Keratinocyte (primary cell): ENCODE measurements around the gene PCSK2. TPM values are rescaled to one million over a fixed set of nuclear protein-coding genes. Genes with fewer than 3 reads are reported as not detected.

ENCODE experiments used
- DNase-seq: peaks from one replicate; pipeline ENCODE4 v3.0.0-alpha.2; 2011; ENCODE audit warnings: low read depth, missing footprints, low spot score
- FAIRE-seq: peaks from 2 replicates; lab custom pipeline; 2011; peaks lifted over from hg19 to GRCh38; lab: Jason Lieb, UNC
- H2AFZ ChIP-seq: 2 replicates; pipeline ENCODE4 v1.6.0; 2012; ENCODE audit warnings: low read length, control low read depth, inconsistent platforms; ENCODE audit not compliant: control insufficient read depth
- H3K27ac ChIP-seq: 2 replicates; pipeline ENCODE4 v1.5.1; 2011; ENCODE audit warnings: low read length; ENCODE audit not compliant: control insufficient read depth, insufficient read depth
- H3K27me3 ChIP-seq: 3 replicates; pipeline ENCODE4 v1.6.0; 2011; ENCODE audit warnings: low read length; ENCODE audit not compliant: control insufficient read depth, insufficient read depth; ENCODE audit errors: extremely low read depth
- H3K36me3 ChIP-seq, 2 experiments: 2 replicates in 1 of 2; 3 replicates in 1 of 2; pipeline ENCODE4 v1.5.1; 2011; ENCODE audit warnings: low read length in 2 of 2, mild to moderate bottlenecking in 1 of 2; ENCODE audit not compliant: control insufficient read depth in 2 of 2, insufficient read depth in 2 of 2; ENCODE audit errors: extremely low read depth in 1 of 2
- H3K4me1 ChIP-seq: 3 replicates; pipeline ENCODE4 v1.5.1; 2011; ENCODE audit warnings: low read length; ENCODE audit not compliant: control insufficient read depth, insufficient read depth; ENCODE audit errors: extremely low read depth
- H3K4me2 ChIP-seq: 3 replicates; pipeline ENCODE4 v1.6.0; 2011; ENCODE audit warnings: low read depth, low read length; ENCODE audit not compliant: control insufficient read depth, insufficient read depth; ENCODE audit errors: extremely low read depth
- H3K4me3 ChIP-seq, 3 experiments: fragments of 200-600 bp in 1 of 3; sonication (generic) in 1 of 3; 2 replicates in 2 of 3; 3 replicates in 1 of 3; pipeline ENCODE4 v1.5.1; 2011 to 2016; ENCODE audit warnings: low read length in 3 of 3, mild to moderate bottlenecking in 3 of 3, control low read depth in 2 of 3, inconsistent platforms in 1 of 3, low read depth in 1 of 3, mixed read lengths in 1 of 3, mixed run types in 1 of 3, moderate library complexity in 1 of 3; ENCODE audit not compliant: control insufficient read depth in 2 of 3, insufficient read depth in 2 of 3; ENCODE audit errors: extremely low read depth in 1 of 3
- H3K79me2 ChIP-seq: 2 replicates; pipeline ENCODE4 v1.6.0; 2012; ENCODE audit warnings: low read length; ENCODE audit not compliant: control insufficient read depth, insufficient read depth
- H3K9ac ChIP-seq: 3 replicates; pipeline ENCODE4 v1.6.0; 2011; ENCODE audit warnings: low read length; ENCODE audit not compliant: control insufficient read depth, insufficient read depth; ENCODE audit errors: extremely low read depth
- H3K9me1 ChIP-seq: 3 replicates; pipeline ENCODE4 v1.6.0; 2011; ENCODE audit warnings: low read length; ENCODE audit not compliant: control insufficient read depth, insufficient read depth; ENCODE audit errors: extremely low read depth
- H3K9me3 ChIP-seq: 2 replicates; pipeline ENCODE4 v1.5.1; 2012; ENCODE audit warnings: low read depth, low read length; ENCODE audit not compliant: control insufficient read depth
- H4K20me1 ChIP-seq: 3 replicates; pipeline ENCODE4 v1.6.0; 2011; ENCODE audit warnings: low read length; ENCODE audit not compliant: control insufficient read depth, insufficient read depth; ENCODE audit errors: extremely low read depth
- EZH2 ChIP-seq: IDR thresholded peaks from one replicate; pipeline ENCODE4 v1.6.1; 2012; ENCODE audit warnings: inconsistent platforms, mild to moderate bottlenecking, low read length, moderate library complexity
- dilution Hi-C: fragments of 300-500 bp; cut with MboI; formaldehyde crosslinking; loops from one replicate; pipeline ENCODE4 v1.7.0; 2020; ENCODE audit warnings: low sequenced_read_pairs; ENCODE audit not compliant: extremely low pct_ligation_motif_present
- polyA plus RNA-seq, 5 experiments: library from polyadenylated mRNA; depleted of rRNA in 3 of 5; stranded (reverse) in 3 of 5; stranded (forward) in 1 of 5; unstranded in 1 of 5; fragments of >200 nt; gene quantifications; 1 replicate in 1 of 5; 2 replicates in 3 of 5; 3 replicates in 1 of 5; pipeline versions ENCODE4 v1.2.1 to v1.2.3, GENCODE V29; 2011 to 2012; ENCODE audit warnings: missing spikeins in 2 of 5, low read depth in 1 of 5, low replicate concordance in 1 of 5
- TF ChIP-seq, protein P1 (sequence below), 3 experiments: IDR thresholded peaks in 1 of 3; conservative IDR thresholded peaks in 1 of 3; optimal IDR thresholded peaks in 1 of 3; 2 replicates in 2 of 3; 3 replicates in 1 of 3; pipeline versions ENCODE3 to v1.5.1; 2011; ENCODE audit warnings: low read length in 3 of 3, mild to moderate bottlenecking in 3 of 3, moderate library complexity in 2 of 3, control low read depth in 1 of 3, inconsistent platforms in 1 of 3; ENCODE audit not compliant: insufficient read depth in 2 of 3; ENCODE audit errors: extremely low read depth in 1 of 3

PCSK2 gene
- polyA plus RNA-seq, 1 donor (not counting 4 experiments of a cell fraction or from before 2014, with no cell fraction given) = not detected

DNA sequence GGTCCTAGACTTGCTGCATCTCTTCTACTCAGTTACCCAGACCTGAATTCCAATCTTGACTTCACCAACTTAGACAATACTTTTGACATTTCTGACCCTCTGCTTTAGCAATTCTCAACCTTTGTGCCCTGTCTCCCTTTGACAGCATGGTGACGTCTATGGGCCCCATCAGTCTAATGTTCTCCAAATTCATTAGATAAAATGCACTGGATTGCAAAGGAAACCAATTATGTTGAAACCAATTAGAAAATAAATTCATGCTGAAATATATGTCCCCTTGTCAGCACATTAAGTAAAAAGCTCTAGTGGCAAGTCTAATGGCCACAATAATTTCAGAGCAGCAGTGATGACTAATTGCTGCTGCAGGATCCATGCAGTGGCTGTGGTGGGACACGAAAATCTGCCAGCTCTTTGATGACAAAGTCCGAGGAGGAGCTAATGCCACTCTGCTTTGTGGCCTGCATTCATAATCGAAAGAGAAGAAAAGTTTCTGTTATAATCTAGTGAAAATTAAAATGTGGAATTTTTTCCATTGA, 240.3 kb downstream of the PCSK2 start:
- no peak for TF ChIP-seq EZH2
- TF ChIP-seq, protein P1, sequence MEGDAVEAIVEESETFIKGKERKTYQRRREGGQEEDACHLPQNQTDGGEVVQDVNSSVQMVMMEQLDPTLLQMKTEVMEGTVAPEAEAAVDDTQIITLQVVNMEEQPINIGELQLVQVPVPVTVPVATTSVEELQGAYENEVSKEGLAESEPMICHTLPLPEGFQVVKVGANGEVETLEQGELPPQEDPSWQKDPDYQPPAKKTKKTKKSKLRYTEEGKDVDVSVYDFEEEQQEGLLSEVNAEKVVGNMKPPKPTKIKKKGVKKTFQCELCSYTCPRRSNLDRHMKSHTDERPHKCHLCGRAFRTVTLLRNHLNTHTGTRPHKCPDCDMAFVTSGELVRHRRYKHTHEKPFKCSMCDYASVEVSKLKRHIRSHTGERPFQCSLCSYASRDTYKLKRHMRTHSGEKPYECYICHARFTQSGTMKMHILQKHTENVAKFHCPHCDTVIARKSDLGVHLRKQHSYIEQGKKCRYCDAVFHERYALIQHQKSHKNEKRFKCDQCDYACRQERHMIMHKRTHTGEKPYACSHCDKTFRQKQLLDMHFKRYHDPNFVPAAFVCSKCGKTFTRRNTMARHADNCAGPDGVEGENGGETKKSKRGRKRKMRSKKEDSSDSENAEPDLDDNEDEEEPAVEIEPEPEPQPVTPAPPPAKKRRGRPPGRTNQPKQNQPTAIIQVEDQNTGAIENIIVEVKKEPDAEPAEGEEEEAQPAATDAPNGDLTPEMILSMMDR (optimal IDR thresholded peaks at IDR 0.05 in 1 of 3, IDR thresholded peaks at IDR 0.05 in 1 of 3, conservative IDR thresholded peaks at IDR 0.05 in 1 of 3; ENCODE audit: extremely low read depth in 1 of 3, insufficient read depth in 2 of 3, low read length in 3 of 3) = no peak
- DNase-seq (no peak), FAIRE-seq (no peak)
- no peaks in the 10 kb centered on the region for H3K36me3 ChIP-seq
- H3K27ac ChIP-seq = no peak overlapping the region
- dilution Hi-C loops = no loop called here
- H3K9me3 ChIP-seq = no peaks in the 10 kb centered on the region
- no peak overlapping the region for H3K9ac ChIP-seq
- no peak overlapping the region for H3K4me3 ChIP-seq
- H3K9me1 ChIP-seq = no peaks in the 10 kb centered on the region
- H3K4me2 ChIP-seq = no peak overlapping the region
- H3K79me2 ChIP-seq = no peaks in the 10 kb centered on the region
- no peaks in the 10 kb centered on the region for H3K27me3 ChIP-seq
- H4K20me1 ChIP-seq = no peaks in the 10 kb centered on the region
- no peaks in the 10 kb centered on the region for H3K4me1 ChIP-seq
- H2AFZ ChIP-seq = no peak overlapping the region

DNA sequence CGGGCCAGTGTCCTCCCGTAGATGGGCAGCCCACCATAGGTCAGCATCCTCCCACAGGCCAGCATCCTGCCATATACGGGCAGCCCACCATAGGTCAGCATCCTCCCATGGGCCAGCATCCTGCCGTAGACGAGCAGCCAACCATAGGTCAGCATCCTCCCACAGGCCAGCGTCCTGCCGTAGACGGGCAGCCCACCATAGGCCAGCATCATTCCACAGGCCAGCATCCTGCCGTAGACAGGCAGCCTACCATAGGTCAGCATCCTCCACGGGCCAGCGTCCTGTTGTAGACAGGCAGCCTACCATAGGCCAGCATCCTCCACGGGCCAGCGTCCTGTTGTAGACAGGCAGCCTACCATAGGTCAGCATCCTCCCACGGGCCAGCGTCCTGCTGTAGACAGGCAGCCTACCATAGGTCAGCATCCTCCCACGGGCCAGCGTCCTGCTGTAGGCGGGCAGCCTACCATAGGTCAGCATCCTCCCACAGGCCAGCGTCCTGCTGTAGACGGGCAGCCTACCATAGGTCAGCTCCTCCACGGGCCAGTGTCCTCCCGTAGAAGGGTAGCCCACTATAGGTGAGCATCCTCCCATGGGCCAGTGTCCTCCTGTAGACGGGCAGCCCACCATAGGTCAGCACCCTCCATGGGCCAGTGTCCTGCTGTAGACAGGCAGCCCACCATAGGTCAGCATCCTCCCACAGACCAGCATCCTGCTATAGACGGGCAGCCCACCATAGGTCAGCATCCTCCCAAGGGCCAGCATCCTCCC, 241.4 kb downstream of the PCSK2 start:
- no peak for FAIRE-seq
- Histone ChIP-seq H3K27me3 (no peaks in the 10 kb centered on the region), H3K4me2 (no peak overlapping the region), H3K9me1 (no peaks in the 10 kb centered on the region), H3K9ac (no peak overlapping the region), H4K20me1 (no peaks in the 10 kb centered on the region), H3K27ac (no peak overlapping the region), H3K36me3 (no peaks in the 10 kb centered on the region), H3K79me2 (no peaks in the 10 kb centered on the region), H3K4me1 (no peaks in the 10 kb centered on the region), H3K4me3 (no peak overlapping the region), H2AFZ (no peak overlapping the region), H3K9me3 (no peaks in the 10 kb centered on the region)
- no peak for DNase-seq
- TF ChIP-seq EZH2 = no peak
- TF ChIP-seq, protein P1 (optimal IDR thresholded peaks at IDR 0.05 in 1 of 3, IDR thresholded peaks at IDR 0.05 in 1 of 3, conservative IDR thresholded peaks at IDR 0.05 in 1 of 3; ENCODE audit: extremely low read depth in 1 of 3, insufficient read depth in 2 of 3, low read length in 3 of 3) = no peak
- dilution Hi-C loops = no loop called here
